K562 (cell line): ENCODE measurements around the gene LAMB1.

Experiments used
- NFIC ChIP-seq: fragments of 450-650 bp; IDR thresholded peaks from 2 replicates; pipeline ENCODE4 v1.6.1; 2017; ENCODE audit warnings: mild to moderate bottlenecking, inconsistent platforms
- POLR2A ChIP-seq: fragments of 450-650 bp; conservative IDR thresholded peaks from 2 replicates; pipeline ENCODE4 v1.6.1; 2016
- POLR3A ChIP-seq: IDR thresholded peaks from 2 replicates; pipeline ENCODE4 v1.6.1; 2011; ENCODE audit warnings: borderline replicate concordance, mild to moderate bottlenecking, moderate library complexity; ENCODE audit not compliant: insufficient read length, insufficient read depth; ENCODE audit errors: extremely low read depth
- RFX5 ChIP-seq: IDR thresholded peaks from 2 replicates; pipeline ENCODE4 v1.6.1; 2011; ENCODE audit warnings: low read depth, mild to moderate bottlenecking, improper control_type of control experiment, low read length
- SP1 ChIP-seq: sonication (generic); formaldehyde crosslinking; IDR thresholded peaks from 2 replicates; pipeline ENCODE4 v1.8.1; 2022; ENCODE audit warnings: mild to moderate bottlenecking, missing genetic modification reagents
- TF ChIP-seq, protein P1 (sequence below), 3 experiments: IDR thresholded peaks in 2 of 3; conservative IDR thresholded peaks in 1 of 3; 2 replicates each; pipeline ENCODE4 v1.5.1; 2011 to 2012; ENCODE audit warnings: low read length in 3 of 3, mild to moderate bottlenecking in 3 of 3, control low read depth in 2 of 3, improper control_type of control experiment in 1 of 3, inconsistent platforms in 1 of 3, low read depth in 1 of 3, mixed read lengths in 1 of 3, moderate library complexity in 1 of 3; ENCODE audit not compliant: insufficient read depth in 2 of 3
- TF ChIP-seq, protein P2 (sequence below): fragments of 250-450 bp; sonication (Bioruptor Pico); IDR thresholded peaks from 2 replicates; pipeline ENCODE4 v1.5.0; 2020; ENCODE audit warnings: mild to moderate bottlenecking, borderline replicate concordance
- TF ChIP-seq, protein P3 (sequence below): sonication (generic); formaldehyde crosslinking; IDR thresholded peaks from 2 replicates; pipeline ENCODE4 v1.9.0; 2022; ENCODE audit warnings: mild to moderate bottlenecking, missing genetic modification reagents

DNA sequence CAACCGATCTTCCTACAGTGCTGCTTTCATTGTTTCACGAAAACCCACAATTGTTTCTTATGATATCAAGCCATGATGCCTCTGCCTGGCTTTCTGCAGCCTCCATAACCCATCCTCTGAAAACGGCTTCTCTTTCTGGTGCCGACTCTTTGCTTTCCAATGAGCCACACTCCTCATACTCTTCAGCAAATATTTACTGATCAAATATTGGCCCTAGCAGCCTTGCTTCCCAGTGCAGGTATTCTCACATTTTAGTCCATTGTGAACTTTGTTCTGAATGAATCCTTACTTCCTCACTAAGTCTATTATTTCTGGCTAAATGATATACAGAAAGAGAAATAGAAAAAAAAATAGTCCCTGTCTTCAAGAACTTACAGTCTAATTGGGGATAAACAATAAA lies 35.5 kb downstream of the LAMB1 start:
- TF ChIP-seq POLR2A (no peak), RFX5 (no peak), POLR3A (no peak), SP1 (CRISPR knock-in tag) (no peak), NFIC (no peak)
- TF ChIP-seq, protein P1, sequence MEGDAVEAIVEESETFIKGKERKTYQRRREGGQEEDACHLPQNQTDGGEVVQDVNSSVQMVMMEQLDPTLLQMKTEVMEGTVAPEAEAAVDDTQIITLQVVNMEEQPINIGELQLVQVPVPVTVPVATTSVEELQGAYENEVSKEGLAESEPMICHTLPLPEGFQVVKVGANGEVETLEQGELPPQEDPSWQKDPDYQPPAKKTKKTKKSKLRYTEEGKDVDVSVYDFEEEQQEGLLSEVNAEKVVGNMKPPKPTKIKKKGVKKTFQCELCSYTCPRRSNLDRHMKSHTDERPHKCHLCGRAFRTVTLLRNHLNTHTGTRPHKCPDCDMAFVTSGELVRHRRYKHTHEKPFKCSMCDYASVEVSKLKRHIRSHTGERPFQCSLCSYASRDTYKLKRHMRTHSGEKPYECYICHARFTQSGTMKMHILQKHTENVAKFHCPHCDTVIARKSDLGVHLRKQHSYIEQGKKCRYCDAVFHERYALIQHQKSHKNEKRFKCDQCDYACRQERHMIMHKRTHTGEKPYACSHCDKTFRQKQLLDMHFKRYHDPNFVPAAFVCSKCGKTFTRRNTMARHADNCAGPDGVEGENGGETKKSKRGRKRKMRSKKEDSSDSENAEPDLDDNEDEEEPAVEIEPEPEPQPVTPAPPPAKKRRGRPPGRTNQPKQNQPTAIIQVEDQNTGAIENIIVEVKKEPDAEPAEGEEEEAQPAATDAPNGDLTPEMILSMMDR (IDR thresholded peaks at IDR 0.05 in 2 of 3, conservative IDR thresholded peaks at IDR 0.05 in 1 of 3; ENCODE audit: insufficient read depth in 2 of 3, low read depth in 1 of 3, low read length in 3 of 3) = no peak
- TF ChIP-seq, protein P2, sequence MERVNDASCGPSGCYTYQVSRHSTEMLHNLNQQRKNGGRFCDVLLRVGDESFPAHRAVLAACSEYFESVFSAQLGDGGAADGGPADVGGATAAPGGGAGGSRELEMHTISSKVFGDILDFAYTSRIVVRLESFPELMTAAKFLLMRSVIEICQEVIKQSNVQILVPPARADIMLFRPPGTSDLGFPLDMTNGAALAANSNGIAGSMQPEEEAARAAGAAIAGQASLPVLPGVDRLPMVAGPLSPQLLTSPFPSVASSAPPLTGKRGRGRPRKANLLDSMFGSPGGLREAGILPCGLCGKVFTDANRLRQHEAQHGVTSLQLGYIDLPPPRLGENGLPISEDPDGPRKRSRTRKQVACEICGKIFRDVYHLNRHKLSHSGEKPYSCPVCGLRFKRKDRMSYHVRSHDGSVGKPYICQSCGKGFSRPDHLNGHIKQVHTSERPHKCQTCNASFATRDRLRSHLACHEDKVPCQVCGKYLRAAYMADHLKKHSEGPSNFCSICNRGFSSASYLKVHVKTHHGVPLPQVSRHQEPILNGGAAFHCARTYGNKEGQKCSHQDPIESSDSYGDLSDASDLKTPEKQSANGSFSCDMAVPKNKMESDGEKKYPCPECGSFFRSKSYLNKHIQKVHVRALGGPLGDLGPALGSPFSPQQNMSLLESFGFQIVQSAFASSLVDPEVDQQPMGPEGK = no peak
- TF ChIP-seq, protein P3, sequence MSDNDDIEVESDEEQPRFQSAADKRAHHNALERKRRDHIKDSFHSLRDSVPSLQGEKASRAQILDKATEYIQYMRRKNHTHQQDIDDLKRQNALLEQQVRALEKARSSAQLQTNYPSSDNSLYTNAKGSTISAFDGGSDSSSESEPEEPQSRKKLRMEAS = no peak
